Activated T-cell treated with anti-CD3 and anti-CD28 coated beads, Interleukin-2, amount 50 U/mL, for 72 hours (primary cell): ENCODE data around the gene BCL2L11. TPM values are rescaled to one million over a fixed set of nuclear protein-coding genes. Genes with fewer than 3 reads are reported as not detected.

Source experiments
- ATAC-seq, 2 donors: fragments of 150-1000 bp; cut with Tn5 transposase; replicated peaks in 1 of 2; 2 replicates each; pipeline ENCODE4 v1.10.0; 2021; ENCODE audit warnings: moderate library complexity in 2 of 2, mild to moderate bottlenecking in 1 of 2
- DNase-seq, 2 donors: peaks; one replicate each; pipeline ENCODE4 v3.0.0; 2021 to 2022; ENCODE audit warnings: mixed read lengths in 1 of 2
- H3K27ac Mint-ChIP-seq: one replicate; pipeline ENCODE4 v1.8.0; 2022; ENCODE audit warnings: mild to moderate bottlenecking, moderate library complexity, mixed read lengths
- H3K27me3 Mint-ChIP-seq: one replicate; pipeline ENCODE4 v1.8.0; 2022; ENCODE audit warnings: low read depth, mixed read lengths
- H3K36me3 Mint-ChIP-seq, 2 donors: one replicate each; pipeline ENCODE4 v1.8.0; 2022; ENCODE audit warnings: mixed read lengths in 2 of 2, mild to moderate bottlenecking in 1 of 2; ENCODE audit not compliant: insufficient read depth in 2 of 2
- H3K4me1 Mint-ChIP-seq: one replicate; pipeline ENCODE4 v1.8.0; 2022; ENCODE audit warnings: low read depth, mixed read lengths
- H3K4me3 Mint-ChIP-seq, 2 donors: one replicate each; pipeline ENCODE4 v1.8.0; 2022; ENCODE audit warnings: mild to moderate bottlenecking in 2 of 2, mixed read lengths in 2 of 2, moderate library complexity in 2 of 2
- H3K9me3 Mint-ChIP-seq, 2 donors: one replicate each; pipeline ENCODE4 v1.8.0; 2022; ENCODE audit warnings: mixed read lengths in 2 of 2
- total RNA-seq, 2 donors: library from RNA; stranded (reverse); gene quantifications; one replicate each; pipeline ENCODE4 v1.2.3, GENCODE V29; 2022

BCL2L11 gene
- total RNA-seq, 2 donors from 2014 or later = 35.4 to 36.0 TPM

GRCh38 chr2:111169268-111169667, 48.6 kb downstream of the BCL2L11 start:
- no peak overlapping the region for H3K27ac Mint-ChIP-seq

GRCh38 chr2:111169924-111170323, 49.2 kb downstream of the BCL2L11 start:
- peaks cover 35% of the 10 kb centered on the region for H3K4me1 Mint-ChIP-seq
- H3K9me3 Mint-ChIP-seq = no peaks in the 10 kb centered on the region
- peaks cover 39% of the 10 kb centered on the region for H3K27me3 Mint-ChIP-seq
- H3K36me3 Mint-ChIP-seq = peaks cover 2 to 9% of the 10 kb centered on the region in 2 donors
- no peak overlapping the region for H3K4me3 Mint-ChIP-seq
- ATAC-seq (no peak), DNase-seq (no peak)
- no peak overlapping the region for H3K27ac Mint-ChIP-seq

More at GRCh38 chr2:111169268-111169667, 48.6 kb downstream of the BCL2L11 start:
- Mint-ChIP-seq H3K4me1 (peaks cover 35% of the 10 kb centered on the region), H3K27me3 (peaks cover 32% of the 10 kb centered on the region), H3K36me3 (peaks cover 4 to 12% of the 10 kb centered on the region in 2 donors), H3K9me3 (no peaks in the 10 kb centered on the region), H3K4me3 (no peak overlapping the region)
- no peak for DNase-seq
- peak in 1 of 2 donors; percentile 10 for ATAC-seq

DNA sequence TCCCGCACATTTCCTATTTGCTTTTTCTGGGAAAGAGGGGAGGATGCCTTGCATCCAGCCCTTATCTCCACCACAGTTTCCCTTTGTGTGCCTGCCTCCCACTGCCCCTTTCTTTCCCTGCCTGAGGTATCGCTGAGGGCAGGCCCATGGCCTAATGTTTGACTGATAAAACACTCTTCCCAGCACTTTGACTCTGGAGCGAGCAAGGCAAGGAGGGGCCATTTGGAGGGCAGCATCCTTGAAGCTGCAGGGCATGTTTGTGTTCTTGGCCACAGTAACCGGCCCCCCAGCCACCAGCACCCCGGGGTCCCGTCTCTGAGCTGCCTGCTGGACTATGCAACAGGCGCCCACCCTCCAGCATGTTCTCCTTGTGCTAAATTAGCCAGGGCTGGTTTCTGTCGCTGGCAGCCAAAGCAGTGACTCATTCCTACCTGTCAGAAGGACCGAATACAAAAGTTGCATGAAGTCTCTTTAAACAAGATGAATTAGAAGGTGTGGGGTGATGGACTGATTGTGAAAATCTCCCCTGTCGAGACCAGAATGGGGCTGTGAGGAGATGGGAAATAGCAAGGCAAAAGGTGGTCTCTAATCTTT, 50.7 kb downstream of the BCL2L11 start:
- DNase-seq (no peak), ATAC-seq (no peak)
- Mint-ChIP-seq H3K9me3 (no peaks in the 10 kb centered on the region), H3K27ac (no peak overlapping the region), H3K36me3 (peaks cover 0 to 3% of the 10 kb centered on the region in 2 donors), H3K4me1 (peaks cover 38% of the 10 kb centered on the region), H3K4me3 (no peak overlapping the region), H3K27me3 (peaks cover 49% of the 10 kb centered on the region)

DNA sequence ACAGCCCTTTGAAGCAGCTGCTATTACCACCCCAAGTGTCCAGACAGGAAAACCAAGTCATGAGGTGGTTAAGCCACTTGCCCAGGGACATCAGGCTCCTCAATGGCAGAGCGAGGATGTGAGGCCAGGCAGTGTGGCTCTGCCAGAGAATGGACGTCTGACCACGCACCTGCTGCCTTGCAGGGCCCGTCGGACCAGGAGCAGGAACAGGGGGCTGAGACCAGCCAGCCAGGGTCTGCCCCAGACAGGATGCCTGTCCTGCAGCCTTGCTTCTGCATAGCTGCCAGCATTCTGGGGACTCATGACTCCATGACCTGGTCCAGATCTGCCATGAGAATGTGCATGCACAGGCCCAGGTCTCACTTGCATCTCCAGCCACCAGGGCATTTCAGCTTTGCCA, 52.0 kb downstream of the BCL2L11 start:
- no peaks in the 10 kb centered on the region for H3K36me3 Mint-ChIP-seq
- no peaks in the 10 kb centered on the region for H3K9me3 Mint-ChIP-seq
- H3K27ac Mint-ChIP-seq = no peak overlapping the region
- H3K27me3 Mint-ChIP-seq = peaks cover 51% of the 10 kb centered on the region
- ATAC-seq = no peak
- H3K4me1 Mint-ChIP-seq = peaks cover 30% of the 10 kb centered on the region
- no peak for DNase-seq
- no peak overlapping the region for H3K4me3 Mint-ChIP-seq

GRCh38 chr2:111173338-111173737, 52.6 kb downstream of the BCL2L11 start:
- ATAC-seq (no peak), DNase-seq (no peak)
- Mint-ChIP-seq H3K4me3 (no peak overlapping the region), H3K4me1 (peaks cover 23% of the 10 kb centered on the region), H3K27ac (no peak overlapping the region), H3K27me3 (peaks cover 56% of the 10 kb centered on the region), H3K36me3 (no peaks in the 10 kb centered on the region), H3K9me3 (no peaks in the 10 kb centered on the region)

DNA sequence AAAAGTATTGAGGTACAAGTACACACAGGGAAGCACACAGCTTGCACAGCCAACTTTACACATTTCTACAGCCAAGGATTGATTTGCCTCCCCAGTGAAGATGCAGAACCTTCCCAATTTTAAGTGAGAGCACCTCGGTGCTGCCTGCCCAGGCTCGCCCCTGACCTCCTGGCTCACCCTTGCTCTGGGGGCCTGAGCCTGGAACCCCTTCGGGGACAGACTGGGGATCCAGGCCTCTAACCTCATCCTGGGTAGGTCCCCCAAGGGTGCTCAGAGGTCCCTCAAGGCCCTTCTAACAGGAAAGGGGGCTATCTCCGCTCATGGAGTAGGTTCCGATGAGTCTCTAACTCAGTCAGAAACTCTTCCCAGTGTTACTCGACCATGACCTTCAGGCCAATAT, 53.1 kb downstream of the BCL2L11 start:
- peaks cover 18% of the 10 kb centered on the region for H3K4me1 Mint-ChIP-seq
- peaks cover 55% of the 10 kb centered on the region for H3K27me3 Mint-ChIP-seq
- no peak for ATAC-seq
- no peak overlapping the region for H3K27ac Mint-ChIP-seq
- DNase-seq = no peak
- H3K4me3 Mint-ChIP-seq = no peak overlapping the region
- H3K9me3 Mint-ChIP-seq = no peaks in the 10 kb centered on the region
- H3K36me3 Mint-ChIP-seq = no peaks in the 10 kb centered on the region

GRCh38 chr2:111175615-111176014, 54.9 kb downstream of the BCL2L11 start:
- DNase-seq = no peak
- Mint-ChIP-seq H3K27me3 (peaks cover 44% of the 10 kb centered on the region), H3K4me1 (peaks cover 13% of the 10 kb centered on the region), H3K27ac (no peak overlapping the region), H3K4me3 (no peak overlapping the region), H3K9me3 (no peaks in the 10 kb centered on the region), H3K36me3 (no peaks in the 10 kb centered on the region)
- no peak for ATAC-seq

GRCh38 chr2:111176388-111176787, 55.7 kb downstream of the BCL2L11 start:
- H3K36me3 Mint-ChIP-seq = no peaks in the 10 kb centered on the region
- peaks cover 10% of the 10 kb centered on the region for H3K4me1 Mint-ChIP-seq
- no peaks in the 10 kb centered on the region for H3K9me3 Mint-ChIP-seq
- no peak for DNase-seq
- no peak overlapping the region for H3K27ac Mint-ChIP-seq
- ATAC-seq = peak in 1 of 2 donors; percentile 41
- H3K27me3 Mint-ChIP-seq = peaks cover 39% of the 10 kb centered on the region
- no peak overlapping the region for H3K4me3 Mint-ChIP-seq

DNA sequence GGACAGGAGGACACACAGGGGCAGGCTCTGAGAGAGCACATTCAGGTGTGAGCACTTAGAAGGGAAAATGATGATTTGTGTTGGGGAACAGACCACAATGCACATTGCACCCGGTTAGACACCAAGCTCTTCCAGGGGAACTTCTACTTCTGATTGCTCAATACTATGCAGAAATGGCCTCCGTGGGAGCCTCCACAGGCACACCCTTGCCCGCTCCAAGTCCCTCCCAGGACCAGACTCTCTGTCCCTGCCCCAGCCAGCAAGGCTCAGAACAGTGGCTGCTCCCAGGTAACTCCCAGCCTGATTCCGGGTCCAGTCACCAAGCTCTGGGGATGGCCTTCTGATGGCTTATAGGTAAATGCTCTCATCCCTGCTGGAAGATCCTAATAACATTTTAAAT, 56.2 kb downstream of the BCL2L11 start:
- no peaks in the 10 kb centered on the region for H3K36me3 Mint-ChIP-seq
- no peak overlapping the region for H3K27ac Mint-ChIP-seq
- H3K4me3 Mint-ChIP-seq = no peak overlapping the region
- H3K27me3 Mint-ChIP-seq = peaks cover 34% of the 10 kb centered on the region
- peaks cover 5% of the 10 kb centered on the region for H3K4me1 Mint-ChIP-seq
- no peaks in the 10 kb centered on the region for H3K9me3 Mint-ChIP-seq
- DNase-seq (no peak), ATAC-seq (no peak)

DNA sequence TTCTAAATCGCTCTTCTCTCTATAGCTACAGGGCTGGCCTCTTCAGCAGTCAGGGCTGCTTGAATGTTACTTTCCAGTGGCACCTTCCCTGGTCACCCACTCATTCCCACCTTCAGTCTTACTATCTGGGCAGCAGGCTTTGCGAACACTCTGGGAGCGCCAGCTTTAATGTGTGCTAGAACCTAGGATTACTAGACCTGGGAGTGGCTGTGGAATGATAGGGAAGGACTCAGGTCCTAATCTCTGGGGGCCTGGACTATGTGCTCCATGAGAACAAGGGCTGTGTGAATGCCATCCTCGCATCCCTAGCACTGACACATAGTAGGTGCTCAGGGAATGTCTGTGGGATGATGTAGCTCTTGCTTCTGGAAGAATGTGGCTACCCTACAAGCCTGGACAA, 57.6 kb downstream of the BCL2L11 start:
- Mint-ChIP-seq H3K27me3 (peaks cover 32% of the 10 kb centered on the region), H3K36me3 (no peaks in the 10 kb centered on the region), H3K27ac (no peak overlapping the region), H3K4me3 (no peak overlapping the region), H3K9me3 (no peaks in the 10 kb centered on the region), H3K4me1 (peaks cover 5% of the 10 kb centered on the region)
- DNase-seq = no peak
- no peak for ATAC-seq

DNA sequence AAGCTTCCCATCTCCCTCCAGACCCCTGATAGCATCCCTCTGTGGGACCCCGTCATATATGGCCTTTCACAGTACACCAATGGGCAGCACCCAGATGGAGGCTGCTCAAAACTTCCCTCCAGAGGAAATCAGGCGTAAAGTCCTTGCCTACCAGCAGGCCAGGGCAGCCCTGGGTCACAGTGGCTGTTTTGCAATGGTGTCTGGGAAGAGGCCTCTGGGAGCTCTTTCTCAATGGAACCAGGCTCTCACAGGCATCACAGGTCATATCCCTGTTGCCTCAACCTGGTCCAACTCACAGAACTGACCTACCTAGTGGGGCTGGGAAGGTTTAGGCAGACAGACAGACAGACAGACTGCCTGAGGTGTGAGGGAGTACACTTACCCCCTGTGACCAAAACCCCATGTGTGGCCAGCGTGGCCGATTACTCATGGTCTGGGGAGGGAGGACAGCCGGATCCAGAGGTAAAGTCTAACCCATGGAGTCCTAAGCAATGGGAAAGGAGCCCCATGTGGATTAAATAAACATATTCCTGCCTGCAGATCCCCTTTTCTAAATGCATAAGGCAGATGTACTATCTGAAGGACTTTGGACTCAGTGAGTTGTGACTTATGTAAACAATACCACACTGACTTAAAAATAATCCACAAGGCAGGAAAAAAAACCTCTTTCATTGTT, 58.2 kb downstream of the BCL2L11 start:
- Mint-ChIP-seq H3K4me3 (no peak overlapping the region), H3K27me3 (peaks cover 32% of the 10 kb centered on the region), H3K4me1 (peaks cover 5% of the 10 kb centered on the region), H3K9me3 (no peaks in the 10 kb centered on the region), H3K36me3 (no peaks in the 10 kb centered on the region), H3K27ac (no peak overlapping the region)
- DNase-seq = no peak
- no peak for ATAC-seq

DNA sequence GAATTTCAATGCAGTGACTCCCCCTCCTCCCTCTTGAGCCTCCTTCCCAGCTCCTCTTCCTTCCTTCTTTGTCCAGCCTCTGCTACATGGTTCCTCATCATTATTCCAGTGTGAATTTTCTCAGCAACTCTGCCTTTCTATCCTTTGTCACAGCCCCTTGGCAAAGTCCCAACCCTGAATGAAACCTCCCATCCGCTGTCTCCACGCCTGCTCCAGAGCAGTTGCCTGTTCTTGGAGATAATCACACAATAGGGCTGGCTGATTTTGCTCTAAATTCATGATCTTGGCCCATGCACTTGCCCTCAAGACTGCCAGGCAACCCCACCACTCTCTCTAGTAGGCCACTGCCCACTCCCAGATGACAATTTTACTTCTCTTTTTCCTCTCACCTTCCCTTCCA, 61.4 kb downstream of the BCL2L11 start:
- no peak for DNase-seq
- Mint-ChIP-seq H3K36me3 (no peaks in the 10 kb centered on the region), H3K9me3 (no peaks in the 10 kb centered on the region), H3K27ac (no peak overlapping the region), H3K4me3 (no peak overlapping the region), H3K4me1 (no peaks in the 10 kb centered on the region), H3K27me3 (peaks cover 21% of the 10 kb centered on the region)
- no peak for ATAC-seq

DNA sequence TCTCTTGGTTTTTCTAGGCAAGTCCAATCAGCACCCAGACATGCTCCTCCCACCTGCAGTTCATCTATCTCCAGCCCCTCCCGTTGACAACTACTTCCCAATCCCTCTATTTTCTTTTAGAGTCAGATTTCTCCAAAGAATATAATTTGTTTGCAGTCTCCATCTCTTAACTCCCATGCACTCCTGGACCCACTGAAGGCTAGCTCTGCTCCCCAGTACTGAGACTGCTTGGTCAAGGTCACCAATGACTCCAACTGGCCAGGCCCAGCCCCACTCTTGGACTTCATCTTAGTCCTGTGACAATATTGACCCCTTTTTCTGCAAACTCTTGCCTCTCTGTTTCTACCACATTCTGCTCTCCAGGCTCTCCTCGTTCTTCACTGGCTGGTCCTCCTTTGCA, 62.0 kb downstream of the BCL2L11 start:
- H3K27ac Mint-ChIP-seq = no peak overlapping the region
- H3K36me3 Mint-ChIP-seq = no peaks in the 10 kb centered on the region
- no peaks in the 10 kb centered on the region for H3K9me3 Mint-ChIP-seq
- H3K27me3 Mint-ChIP-seq = peaks cover 21% of the 10 kb centered on the region
- no peak overlapping the region for H3K4me3 Mint-ChIP-seq
- DNase-seq (no peak), ATAC-seq (no peak)
- H3K4me1 Mint-ChIP-seq = no peaks in the 10 kb centered on the region
